Smooth muscle cell (in vitro differentiated cells): ENCODE data around the gene ADGRF1. TPM values are rescaled to one million over a fixed set of nuclear protein-coding genes. Genes with fewer than 3 reads are reported as not detected.
A peak's percentile ranks its signal among the peaks of the same experiment; 100 is the strongest.

Experiments
- DNase-seq: peaks from one replicate; lab custom pipeline; 2025; ENCODE audit not compliant: unreplicated experiment; lab: John Stamatoyannopoulos, UW
- H2AFZ ChIP-seq: fragments of 200-600 bp; sonication (generic); 2 replicates; pipeline ENCODE4 v1.6.0; 2016; ENCODE audit warnings: antibody characterized with exemption, low read depth, mild to moderate bottlenecking
- H3F3A ChIP-seq: fragments of 200-600 bp; sonication (generic); 2 replicates; pipeline ENCODE4 v1.6.0; 2017; ENCODE audit warnings: antibody characterized with exemption, low read depth
- H3K27ac ChIP-seq: fragments of 200-600 bp; sonication (generic); 2 replicates; pipeline ENCODE4 v1.5.1; 2016; ENCODE audit warnings: low read depth, mild to moderate bottlenecking
- H3K27me3 ChIP-seq: fragments of 200-600 bp; sonication (generic); 2 replicates; pipeline ENCODE4 v1.6.1; 2016; ENCODE audit warnings: low read depth, mild to moderate bottlenecking
- H3K36me3 ChIP-seq: fragments of 200-600 bp; sonication (generic); 2 replicates; pipeline ENCODE4 v1.5.1; 2016; ENCODE audit warnings: low read depth
- H3K4me1 ChIP-seq: fragments of 200-600 bp; sonication (generic); 2 replicates; pipeline ENCODE4 v1.5.1; 2016; ENCODE audit warnings: low read depth
- H3K4me2 ChIP-seq: fragments of 200-600 bp; sonication (generic); 2 replicates; pipeline ENCODE4 v1.6.0; 2016; ENCODE audit warnings: mild to moderate bottlenecking
- H3K4me3 ChIP-seq: fragments of 200-600 bp; sonication (generic); 2 replicates; pipeline ENCODE4 v1.5.1; 2016; ENCODE audit warnings: mild to moderate bottlenecking
- H3K79me2 ChIP-seq: fragments of 200-600 bp; sonication (generic); 2 replicates; pipeline ENCODE4 v1.6.0; 2016; ENCODE audit warnings: low read depth, mild to moderate bottlenecking
- H3K9ac ChIP-seq: fragments of 200-600 bp; sonication (generic); 2 replicates; pipeline ENCODE4 v1.6.0; 2016; ENCODE audit warnings: low read depth
- H3K9me3 ChIP-seq: fragments of 200-600 bp; sonication (generic); replicated peaks from 2 replicates; pipeline ENCODE4 v1.5.1; 2016; ENCODE audit warnings: low read depth
- H4K20me1 ChIP-seq: fragments of 200-600 bp; sonication (generic); 2 replicates; pipeline ENCODE4 v1.6.0; 2016; ENCODE audit warnings: low read depth
- WGBS: methylation state at CpG from one replicate; pipeline ENCODE4 v1.1.7; 2016; ENCODE audit warnings: low lambda C conversion rate; 5-methylcytosine and 5-hydroxymethylcytosine counted together
- polyA plus RNA-seq: library from polyadenylated mRNA; unstranded; fragments of >200 nt; fragmentation: Nextera tagmentation; extraction: Ambion mirVana; gene quantifications from 2 replicates; pipeline ENCODE4 v1.2.1, GENCODE V29; 2016
- total RNA-seq: library from RNA; depleted of rRNA; stranded (reverse); fragments of >200 nt; gene quantifications from 2 replicates; pipeline ENCODE4 v1.2.3, GENCODE V29; 2014
- TF ChIP-seq, protein P1 (sequence below): fragments of 200-600 bp; sonication (generic); IDR thresholded peaks from 2 replicates; pipeline ENCODE4 v1.5.1; 2017; ENCODE audit warnings: borderline replicate concordance, mild to moderate bottlenecking, antibody characterized with exemption; ENCODE audit not compliant: insufficient read depth, poor library complexity, severe bottlenecking

The ADGRF1 gene
- total and polyA plus RNA-seq, 2 experiments from 2014 or later, result not detected

GRCh38 chr6:47032974-47033765, 9.0 kb downstream of the ADGRF1 start:
- H3K27ac ChIP-seq, result no peak overlapping the region
- H3K9me3 ChIP-seq, result no peaks in the 10 kb centered on the region
- 67% methylated on average over 12 of the region's 12 CpGs for WGBS
- H3K36me3 ChIP-seq, result no peaks in the 10 kb centered on the region
- H2AFZ ChIP-seq, result no peak overlapping the region
- peaks cover 14% of the 10 kb centered on the region for H3K4me1 ChIP-seq
- H3F3A ChIP-seq, result peaks cover 7% of the 10 kb centered on the region
- no peaks in the 10 kb centered on the region for H3K27me3 ChIP-seq
- no peaks in the 10 kb centered on the region for H4K20me1 ChIP-seq
- H3K4me3 ChIP-seq, result no peak overlapping the region
- TF ChIP-seq, protein P1, sequence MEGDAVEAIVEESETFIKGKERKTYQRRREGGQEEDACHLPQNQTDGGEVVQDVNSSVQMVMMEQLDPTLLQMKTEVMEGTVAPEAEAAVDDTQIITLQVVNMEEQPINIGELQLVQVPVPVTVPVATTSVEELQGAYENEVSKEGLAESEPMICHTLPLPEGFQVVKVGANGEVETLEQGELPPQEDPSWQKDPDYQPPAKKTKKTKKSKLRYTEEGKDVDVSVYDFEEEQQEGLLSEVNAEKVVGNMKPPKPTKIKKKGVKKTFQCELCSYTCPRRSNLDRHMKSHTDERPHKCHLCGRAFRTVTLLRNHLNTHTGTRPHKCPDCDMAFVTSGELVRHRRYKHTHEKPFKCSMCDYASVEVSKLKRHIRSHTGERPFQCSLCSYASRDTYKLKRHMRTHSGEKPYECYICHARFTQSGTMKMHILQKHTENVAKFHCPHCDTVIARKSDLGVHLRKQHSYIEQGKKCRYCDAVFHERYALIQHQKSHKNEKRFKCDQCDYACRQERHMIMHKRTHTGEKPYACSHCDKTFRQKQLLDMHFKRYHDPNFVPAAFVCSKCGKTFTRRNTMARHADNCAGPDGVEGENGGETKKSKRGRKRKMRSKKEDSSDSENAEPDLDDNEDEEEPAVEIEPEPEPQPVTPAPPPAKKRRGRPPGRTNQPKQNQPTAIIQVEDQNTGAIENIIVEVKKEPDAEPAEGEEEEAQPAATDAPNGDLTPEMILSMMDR, result no peak
- H3K9ac ChIP-seq, result no peak overlapping the region
- DNase-seq, result no peak
- H3K79me2 ChIP-seq, result no peaks in the 10 kb centered on the region
- H3K4me2 ChIP-seq, result peak overlapping the region; percentile 20

- WGBS, result 91% methylated on average over 3 of the region's 3 CpGs
- Histone ChIP-seq H2AFZ (no peak overlapping the region), H3F3A (peaks cover 7% of the 10 kb centered on the region), H4K20me1 (no peaks in the 10 kb centered on the region), H3K4me1 (peaks cover 14% of the 10 kb centered on the region), H3K4me3 (no peak overlapping the region), H3K27ac (no peak overlapping the region), H3K4me2 (no peak overlapping the region), H3K9ac (no peak overlapping the region), H3K79me2 (no peaks in the 10 kb centered on the region), H3K36me3 (no peaks in the 10 kb centered on the region), H3K27me3 (no peaks in the 10 kb centered on the region), H3K9me3 (no peaks in the 10 kb centered on the region)
- TF ChIP-seq, protein P1, result no peak
- DNase-seq, result no peak
Observed at GRCh38 chr6:47031656-47032055, 10.5 kb downstream of the ADGRF1 start.

DNA sequence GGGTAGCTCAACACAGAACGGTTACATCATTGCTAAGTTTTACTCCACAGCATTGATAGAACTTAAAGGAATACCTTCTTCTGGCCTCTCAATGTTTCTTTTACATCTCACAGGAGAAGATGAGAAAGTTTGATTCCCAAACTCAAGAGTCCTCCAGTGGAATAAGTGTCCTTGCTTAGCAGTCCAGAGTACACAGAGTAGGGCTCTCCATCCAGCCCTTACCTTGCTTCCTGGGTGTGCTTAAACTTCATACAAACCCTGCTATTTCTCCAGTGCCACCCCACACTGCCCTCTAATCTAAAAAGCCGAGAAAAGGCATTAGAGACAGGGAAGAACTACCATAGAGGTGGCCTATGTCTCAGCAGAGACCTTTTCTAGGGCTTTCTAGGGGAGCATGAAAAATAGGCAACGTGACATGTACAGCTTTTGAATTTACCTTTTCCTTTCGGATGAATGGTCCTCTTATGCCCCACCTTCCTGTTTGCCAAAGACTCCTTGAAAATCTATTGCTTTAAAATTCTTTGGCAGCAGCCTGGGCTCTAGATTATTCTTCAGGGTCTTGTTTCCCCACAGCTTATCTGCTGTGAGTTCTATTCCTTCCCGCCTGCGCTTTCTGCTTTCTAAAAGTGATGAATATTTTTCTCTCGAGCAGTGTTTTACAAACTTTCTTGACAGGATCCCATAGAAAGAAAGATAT, 12.1 kb downstream of the ADGRF1 start:
- Histone ChIP-seq H2AFZ (no peak overlapping the region), H3K27ac (no peak overlapping the region), H3K27me3 (no peaks in the 10 kb centered on the region), H3K9me3 (no peaks in the 10 kb centered on the region), H3K4me2 (no peak overlapping the region), H3K4me3 (no peak overlapping the region), H3K79me2 (no peaks in the 10 kb centered on the region), H3K4me1 (peaks cover 9% of the 10 kb centered on the region), H4K20me1 (no peaks in the 10 kb centered on the region), H3K36me3 (no peaks in the 10 kb centered on the region), H3F3A (no peaks in the 10 kb centered on the region), H3K9ac (no peak overlapping the region)
- TF ChIP-seq, protein P1, result no peak
- 92% methylated on average over 7 of the region's 7 CpGs for WGBS
- DNase-seq, result no peak
